ENCODE data around the gene MTHFD1. TPM values are rescaled to one million over a fixed set of nuclear protein-coding genes. Genes with fewer than 3 reads are reported as not detected.

MTHFD1 gene
- polyA plus RNA-seq, 2 of the 4 experiments (the other 2 are of a cell fraction): 105 to 159 TPM

- POLR2A ChIA-PET: no interaction called here
- H3K4me3 ChIP-seq: no peak overlapping the region
- CTCF ChIA-PET: interaction anchor here (0.6 to 2.5 kb wide), 2 partner anchors 24 to 952 kb away, joined by 4 to 9 read pairs; no protein-coding TSS in a partner anchor
- H3K4me2 ChIP-seq: no peak overlapping the region
- H3K27ac ChIP-seq: no peak overlapping the region
- WGBS (ENCODE audit: missing lambda C conversion rate): 94% methylated on average over 4 of the region's 4 CpGs
- ATAC-seq (no peak), FAIRE-seq (no peak), DNase-seq (ENCODE audit: low read depth in 1 of 2, low spot score in 1 of 2) (no peak)
- H3K4me1 ChIP-seq: peaks cover 19% of the 10 kb centered on the region
- no peak for TF ChIP-seq BHLHE40 (IDR thresholded peaks at IDR 0.05; ENCODE audit: low read depth, low read length)
- TF ChIP-seq CEBPB (IDR thresholded peaks at IDR 0.05): no peak
- TF ChIP-seq EHMT2 (IDR thresholded peaks at IDR 0.05; ENCODE audit: low read depth): no peak
- no peak for TF ChIP-seq FOSB (CRISPR knock-in tag; IDR thresholded peaks at IDR 0.05)
- no peak for TF ChIP-seq HMGXB4 (CRISPR knock-in tag; IDR thresholded peaks at IDR 0.05; ENCODE audit: borderline replicate concordance)
- TF ChIP-seq HES2 (IDR thresholded peaks at IDR 0.05): no peak
- no peak for TF ChIP-seq JUNB (IDR thresholded peaks at IDR 0.05)
- no peak for TF ChIP-seq PHF8 (IDR thresholded peaks at IDR 0.05; ENCODE audit: borderline replicate concordance, low read depth)
- TF ChIP-seq RAD21 (conservative IDR thresholded peaks at IDR 0.05 in 1 of 2, IDR thresholded peaks at IDR 0.05 in 1 of 2): no peak
- no peak for TF ChIP-seq ZFP36 (IDR thresholded peaks at IDR 0.05; ENCODE audit: borderline replicate concordance, partially characterized antibody)
- no peaks in the 10 kb centered on the region for H3K9me3 ChIP-seq
These were observed 17.1 kb downstream of the MTHFD1 start for GRCh38 chr14:64405295-64405694.

GRCh38 chr14:64407329-64407728 lies 19.2 kb downstream of the MTHFD1 start:
- TF ChIP-seq SREBF2 (IDR thresholded peaks at IDR 0.05): no peak
- no peak for TF ChIP-seq KDM5A (IDR thresholded peaks at IDR 0.05)
- TF ChIP-seq HES2 (IDR thresholded peaks at IDR 0.05): no peak
- TF ChIP-seq HOXB13 (CRISPR knock-in tag; IDR thresholded peaks at IDR 0.05; ENCODE audit: low read depth): no peak
- TF ChIP-seq REST (IDR thresholded peaks at IDR 0.05): no peak
- no peak for TF ChIP-seq CEBPB (IDR thresholded peaks at IDR 0.05)
- TF ChIP-seq ZSCAN20 (CRISPR knock-in tag; IDR thresholded peaks at IDR 0.05): no peak
- no peak for TF ChIP-seq ELK1 (IDR thresholded peaks at IDR 0.05; ENCODE audit: low read depth, low read length)
- TF ChIP-seq ZFP36 (IDR thresholded peaks at IDR 0.05; ENCODE audit: borderline replicate concordance, partially characterized antibody): no peak
- no peak for TF ChIP-seq HDAC2 (IDR thresholded peaks at IDR 0.05)
- TF ChIP-seq GATA3 (IDR thresholded peaks at IDR 0.05; ENCODE audit: borderline replicate concordance): no peak
- TF ChIP-seq RARB (CRISPR knock-in tag; IDR thresholded peaks at IDR 0.05): no peak
- TF ChIP-seq, protein P1, sequence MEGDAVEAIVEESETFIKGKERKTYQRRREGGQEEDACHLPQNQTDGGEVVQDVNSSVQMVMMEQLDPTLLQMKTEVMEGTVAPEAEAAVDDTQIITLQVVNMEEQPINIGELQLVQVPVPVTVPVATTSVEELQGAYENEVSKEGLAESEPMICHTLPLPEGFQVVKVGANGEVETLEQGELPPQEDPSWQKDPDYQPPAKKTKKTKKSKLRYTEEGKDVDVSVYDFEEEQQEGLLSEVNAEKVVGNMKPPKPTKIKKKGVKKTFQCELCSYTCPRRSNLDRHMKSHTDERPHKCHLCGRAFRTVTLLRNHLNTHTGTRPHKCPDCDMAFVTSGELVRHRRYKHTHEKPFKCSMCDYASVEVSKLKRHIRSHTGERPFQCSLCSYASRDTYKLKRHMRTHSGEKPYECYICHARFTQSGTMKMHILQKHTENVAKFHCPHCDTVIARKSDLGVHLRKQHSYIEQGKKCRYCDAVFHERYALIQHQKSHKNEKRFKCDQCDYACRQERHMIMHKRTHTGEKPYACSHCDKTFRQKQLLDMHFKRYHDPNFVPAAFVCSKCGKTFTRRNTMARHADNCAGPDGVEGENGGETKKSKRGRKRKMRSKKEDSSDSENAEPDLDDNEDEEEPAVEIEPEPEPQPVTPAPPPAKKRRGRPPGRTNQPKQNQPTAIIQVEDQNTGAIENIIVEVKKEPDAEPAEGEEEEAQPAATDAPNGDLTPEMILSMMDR (IDR thresholded peaks at IDR 0.05): no peak
- TF ChIP-seq RNF2 (IDR thresholded peaks at IDR 0.05; ENCODE audit: borderline replicate concordance, low read depth): no peak
- no peak for TF ChIP-seq JUNB (IDR thresholded peaks at IDR 0.05)
- TF ChIP-seq CBX8 (IDR thresholded peaks at IDR 0.05): no peak
- TF ChIP-seq KDM1A (IDR thresholded peaks at IDR 0.05; ENCODE audit: low read depth): no peak
- TF ChIP-seq HMGXB4 (CRISPR knock-in tag; IDR thresholded peaks at IDR 0.05; ENCODE audit: borderline replicate concordance): no peak
- TF ChIP-seq TP53 (CRISPR knock-in tag; IDR thresholded peaks at IDR 0.05): no peak
- no peak for TF ChIP-seq POLR2AphosphoS2 (conservative IDR thresholded peaks at IDR 0.05; ENCODE audit: low read length)
- POLR2A ChIA-PET: no interaction called here
- no peak overlapping the region for H3K4me2 ChIP-seq
- DNase-seq (ENCODE audit: low read depth in 1 of 2, low spot score in 1 of 2): no peak
- CTCF ChIA-PET: interaction anchor here (0.7 to 1.1 kb wide), 4 partner anchors 17 to 229 kb away, joined by 3 to 5 read pairs (median 4); no protein-coding TSS in a partner anchor
- no peaks in the 10 kb centered on the region for H3K9me3 ChIP-seq
- peak overlapping the region in 1 of 2 experiments; percentile 68; a peak in 2 of 6 replicates for H3K27ac ChIP-seq
- FAIRE-seq: no peak
- ATAC-seq: no peak
- H3K4me1 ChIP-seq: peaks cover 28% of the 10 kb centered on the region
- whole genome bisulfite sequencing (ENCODE audit: missing lambda C conversion rate): 94% methylated on average over 2 of the region's 2 CpGs
- no peak overlapping the region for H3K4me3 ChIP-seq

All from A549 (cell line).